Stimulated activated naive CD4-positive, alpha-beta T cell treated with Interleukin-2 at 50 U/mL for 16 hours (primary cell): ENCODE measurements around the gene EPHB4.
"Not testable (repeated sequence)": the region's sequence is repeated elsewhere in the genome, so short reads cannot be mapped to it uniquely, and the experiment has no call there.

Experiments
- DNase-seq: peaks from one replicate; lab custom pipeline; 2025; lab: John Stamatoyannopoulos, UW

The EPHB4 gene

GRCh38 chr7:100827330-100828226 lies at the start of gene EPHB4:
Gene EPHB4 (minus strand): TSS chr7:100827523. CDS start chr7:100827030, 493 bp downstream.
- DNase-seq: no peak

DNA sequence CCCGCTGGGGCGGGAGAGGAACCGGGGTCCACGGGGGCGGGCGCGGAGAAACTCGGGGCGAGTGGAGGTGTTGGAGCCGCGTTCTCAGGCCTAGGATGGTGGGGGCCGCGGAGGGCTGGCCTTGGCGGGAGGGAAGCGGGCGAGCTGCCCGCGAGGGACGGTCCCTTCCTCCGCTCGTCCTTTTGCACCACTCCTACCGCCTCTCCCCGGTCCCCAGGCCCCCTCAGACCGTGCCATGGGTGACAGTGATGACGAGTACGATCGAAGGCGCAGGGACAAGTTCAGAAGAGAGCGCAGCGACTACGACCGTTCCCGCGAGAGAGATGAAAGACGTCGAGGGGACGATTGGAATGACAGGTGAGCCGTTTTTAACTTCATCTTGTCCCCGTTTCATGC lies 48.0 kb upstream of the EPHB4 start:
- peak; percentile 49 for DNase-seq

GRCh38 chr7:100874577-100875355 lies 47.4 kb upstream of the EPHB4 start, which contains the start of gene SRRT:
Gene SRRT (plus strand): TSS chr7:100875103. CDS start chr7:100875591, 488 bp downstream.
- DNase-seq: peak; percentile 98

GRCh38 chr7:100874300-100874576 lies 46.9 kb upstream of the EPHB4 start:
- no peak for DNase-seq

GRCh38 chr7:100873599-100874299 lies 46.4 kb upstream of the EPHB4 start:
- no peak for DNase-seq

GRCh38 chr7:100867776-100868485 lies 40.6 kb upstream of the EPHB4 start:
- DNase-seq: no peak

DNA sequence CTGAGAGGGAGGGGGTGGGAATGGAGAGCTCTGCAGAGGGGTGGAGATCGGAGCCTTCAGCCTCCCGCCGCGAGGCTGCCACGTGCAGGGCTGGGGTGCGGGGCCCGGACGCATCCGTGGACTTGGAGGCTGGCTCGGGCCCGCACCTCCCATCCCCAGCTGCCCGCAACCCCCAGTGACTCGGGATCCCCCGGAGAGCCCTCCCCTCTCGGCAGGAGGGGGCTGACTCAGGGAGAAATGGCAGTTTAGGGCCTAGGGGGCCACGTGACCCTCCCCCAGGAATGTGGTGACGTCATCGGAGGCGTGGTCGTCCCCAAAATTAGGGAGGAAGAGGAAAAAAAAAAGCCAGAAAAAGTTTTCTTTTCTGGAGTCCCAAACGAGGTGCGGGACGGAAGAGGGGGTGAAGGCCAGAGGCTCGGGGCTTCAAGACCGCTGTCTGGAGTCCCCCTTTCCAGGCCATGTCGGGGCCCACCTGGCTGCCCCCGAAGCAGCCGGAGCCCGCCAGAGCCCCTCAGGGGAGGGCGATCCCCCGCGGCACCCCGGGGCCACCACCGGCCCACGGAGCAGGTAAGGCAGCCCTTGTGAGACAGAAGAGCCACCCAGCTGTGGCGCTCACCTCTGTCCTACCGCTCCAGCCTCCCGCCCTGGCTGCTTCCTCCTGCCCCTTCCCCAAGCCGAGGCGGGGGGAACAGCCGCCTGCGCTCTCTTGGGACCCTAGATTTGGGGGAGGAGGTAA lies 39.9 kb upstream of the EPHB4 start, which contains the start of gene TRIP6:
TRIP6 (plus strand) TSS at position 348 of the 736 bp plus-strand sequence; CDS start at position 459, 111 bp downstream.
- peak; percentile 54 for DNase-seq

DNA sequence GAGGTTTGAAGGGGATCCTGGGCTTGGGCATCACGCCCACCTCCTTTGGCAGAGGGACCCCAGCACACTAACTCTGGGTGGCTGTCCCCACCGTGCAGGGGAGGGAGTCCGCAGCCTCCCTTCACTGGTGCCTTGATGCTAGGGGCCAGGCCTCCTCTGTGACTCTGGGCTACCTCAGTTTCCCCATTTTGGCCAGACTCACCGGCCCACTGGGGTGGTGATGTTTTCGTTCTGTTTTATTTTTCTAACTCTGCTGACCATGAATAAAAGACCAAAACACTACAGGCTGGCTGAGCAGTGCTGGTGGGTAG lies 39.4 kb upstream of the EPHB4 start:
- no peak for DNase-seq

DNA sequence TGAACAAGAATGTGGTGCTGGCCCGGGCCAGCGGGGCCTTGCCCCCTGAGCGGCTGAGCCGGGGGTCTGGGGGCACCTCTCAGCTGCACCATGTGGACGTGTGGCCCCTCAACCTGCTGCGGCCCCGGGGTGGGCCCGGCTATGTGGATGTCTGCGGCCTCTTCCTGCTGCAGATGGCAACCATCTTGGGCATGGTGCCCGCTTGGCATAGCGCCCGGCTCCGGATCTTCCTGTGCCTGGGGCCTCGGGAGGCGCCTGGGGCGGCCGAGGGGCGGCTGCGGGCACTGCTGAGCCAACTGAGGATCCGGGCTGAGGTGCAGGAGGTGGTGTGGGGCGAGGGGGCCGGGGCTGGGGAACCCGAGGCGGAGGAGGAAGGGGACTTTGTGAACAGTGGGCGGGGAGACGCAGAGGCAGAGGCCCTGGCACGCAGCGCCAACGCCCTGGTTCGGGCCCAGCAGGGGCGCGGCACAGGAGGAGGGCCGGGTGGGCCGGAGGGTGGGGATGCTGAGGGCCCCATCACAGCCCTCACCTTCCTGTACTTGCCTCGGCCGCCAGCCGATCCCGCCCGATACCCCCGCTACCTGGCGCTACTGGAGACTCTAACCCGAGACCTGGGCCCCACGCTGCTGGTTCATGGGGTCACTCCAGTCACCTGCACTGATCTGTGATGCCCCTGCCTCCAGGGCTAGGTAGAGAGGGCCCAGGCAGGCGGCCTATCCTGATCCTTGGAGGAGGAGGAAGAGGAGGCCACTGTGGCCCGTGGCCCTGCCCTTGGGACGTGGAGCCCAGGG lies 38.8 kb upstream of the EPHB4 start:
- DNase-seq: no peak

DNA sequence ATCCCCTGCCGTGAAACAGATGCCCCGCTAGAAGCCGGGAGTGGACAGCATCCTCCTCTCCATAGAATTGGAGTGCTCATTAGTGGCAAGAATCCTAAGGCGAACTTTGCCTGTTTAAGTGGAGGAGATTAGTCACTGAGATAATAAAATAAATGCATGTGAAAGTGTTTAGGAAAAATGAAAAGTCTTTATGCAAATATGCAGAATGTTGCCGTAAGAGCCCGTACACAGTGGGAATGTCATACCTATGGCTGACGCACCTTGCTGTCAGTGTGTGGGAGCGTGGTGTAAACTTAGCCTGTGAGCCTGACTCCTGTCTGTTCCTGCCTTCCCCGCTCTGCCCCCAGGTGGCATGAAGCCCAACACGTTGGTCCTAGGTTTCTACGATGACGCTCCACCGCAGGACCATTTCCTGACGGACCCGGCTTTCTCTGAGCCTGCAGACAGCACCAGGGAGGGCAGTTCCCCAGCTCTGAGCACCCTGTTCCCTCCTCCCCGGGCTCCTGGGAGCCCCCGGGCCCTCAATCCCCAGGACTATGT lies 38.1 kb upstream of the EPHB4 start:
- DNase-seq: no peak

DNA sequence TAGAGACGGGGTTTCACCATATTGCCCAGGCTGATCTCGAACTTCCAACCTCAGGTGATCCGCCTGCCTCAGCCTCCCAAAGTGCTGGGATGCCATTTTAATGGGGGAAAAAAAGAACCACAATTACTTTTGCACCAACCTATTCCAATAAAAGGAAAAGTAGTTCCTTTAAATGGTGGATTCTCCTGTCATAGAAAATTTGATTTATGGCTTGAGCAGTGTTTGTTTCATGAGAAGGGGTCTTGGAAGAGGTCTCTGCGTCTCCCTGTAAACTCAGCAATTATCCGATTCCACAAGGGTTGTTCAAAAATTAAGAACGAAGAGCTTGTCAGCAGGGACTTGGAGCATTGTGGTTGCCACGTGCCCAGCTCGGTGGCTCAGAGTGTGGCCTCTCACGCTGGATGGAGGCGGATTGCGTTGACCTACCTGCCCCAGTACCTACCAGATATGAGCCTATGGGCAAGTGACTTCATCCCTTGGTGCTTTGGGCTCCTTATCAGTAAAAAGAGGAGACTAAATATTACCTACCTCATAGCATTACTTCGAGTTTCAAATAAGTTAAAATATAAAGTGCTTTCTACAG lies 37.0 kb upstream of the EPHB4 start:
- DNase-seq: no peak

- no peak for DNase-seq
Measured at GRCh38 chr7:100863406-100863950, 36.2 kb upstream of the EPHB4 start.

GRCh38 chr7:100861616-100861985 lies 34.3 kb upstream of the EPHB4 start:
- no peak for DNase-seq

GRCh38 chr7:100860702-100861615 lies 33.6 kb upstream of the EPHB4 start:
- DNase-seq: no peak

- no peak for DNase-seq
Measured at GRCh38 chr7:100859856-100860255, 32.5 kb upstream of the EPHB4 start.

GRCh38 chr7:100856871-100857282 lies 29.6 kb upstream of the EPHB4 start:
- no peak for DNase-seq

GRCh38 chr7:100855515-100855914 lies 28.2 kb upstream of the EPHB4 start:
- DNase-seq: no peak

DNA sequence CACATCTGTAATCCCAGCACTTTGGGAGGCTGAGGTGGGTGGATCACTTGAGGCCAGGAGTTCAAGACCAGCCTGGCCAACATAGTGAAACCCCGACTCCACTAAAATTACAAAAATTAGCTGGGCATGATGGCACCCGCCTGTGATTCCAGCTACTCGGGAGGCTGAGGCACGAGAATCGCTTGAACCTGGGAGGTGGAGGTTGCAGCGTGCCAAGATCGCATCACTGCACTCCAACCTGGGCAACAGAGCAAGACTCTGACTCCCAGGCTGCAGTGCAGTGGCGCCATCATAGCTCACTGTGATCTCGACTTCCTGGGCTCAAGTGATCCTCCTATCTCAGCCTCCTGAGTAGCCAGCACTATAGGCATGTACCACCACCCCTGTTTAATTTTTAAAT lies 27.6 kb upstream of the EPHB4 start:
- DNase-seq: not testable (repeated sequence)
